Measurements from ENCODE around the gene EXOC6. TPM values are rescaled to one million over a fixed set of nuclear protein-coding genes. Genes with fewer than 3 reads are reported as not detected.

Gene EXOC6
- polyA plus RNA-seq, 1 donor (not counting 4 experiments of a cell fraction or from before 2014, with no cell fraction given), result 1.2 TPM

GRCh38 chr10:92857904-92858514, 9.7 kb downstream of the EXOC6 start:
- Histone ChIP-seq H3K4me3 (ENCODE audit: control insufficient read depth in 2 of 3, extremely low read depth in 1 of 3, insufficient read depth in 2 of 3, low read depth in 1 of 3, low read length in 3 of 3) (no peak overlapping the region), H3K9me1 (ENCODE audit: control insufficient read depth, extremely low read depth, insufficient read depth, low read length) (no peaks in the 10 kb centered on the region), H4K20me1 (ENCODE audit: control insufficient read depth, extremely low read depth, insufficient read depth, low read length) (no peaks in the 10 kb centered on the region), H3K36me3 (ENCODE audit: control insufficient read depth in 2 of 2, extremely low read depth in 1 of 2, insufficient read depth in 2 of 2, low read length in 2 of 2) (no peaks in the 10 kb centered on the region), H3K27ac (ENCODE audit: control insufficient read depth, insufficient read depth, low read length) (no peak overlapping the region), H3K9ac (ENCODE audit: control insufficient read depth, extremely low read depth, insufficient read depth, low read length) (no peak overlapping the region), H3K4me2 (ENCODE audit: control insufficient read depth, extremely low read depth, insufficient read depth, low read depth, low read length) (no peak overlapping the region), H3K9me3 (ENCODE audit: control insufficient read depth, low read depth, low read length) (peaks cover 4% of the 10 kb centered on the region), H3K4me1 (ENCODE audit: control insufficient read depth, extremely low read depth, insufficient read depth, low read length) (no peaks in the 10 kb centered on the region), H2AFZ (ENCODE audit: control insufficient read depth, low read length) (no peak overlapping the region), H3K79me2 (ENCODE audit: control insufficient read depth, insufficient read depth, low read length) (no peaks in the 10 kb centered on the region), H3K27me3 (ENCODE audit: control insufficient read depth, extremely low read depth, insufficient read depth, low read length) (no peaks in the 10 kb centered on the region)
- FAIRE-seq (no peak), DNase-seq (ENCODE audit: low read depth, low spot score) (no peak)
- dilution Hi-C loops (cut with MboI; ENCODE audit: extremely low pct_ligation_motif_present, low sequenced_read_pairs), result no loop called here
- TF ChIP-seq EZH2 (IDR thresholded peaks at IDR 0.05; ENCODE audit: low read length) (no peak), CTCF (optimal IDR thresholded peaks at IDR 0.05 in 1 of 3, IDR thresholded peaks at IDR 0.05 in 1 of 3, conservative IDR thresholded peaks at IDR 0.05 in 1 of 3; ENCODE audit: extremely low read depth in 1 of 3, insufficient read depth in 2 of 3, low read length in 3 of 3) (no peak)

GRCh38 chr10:92867235-92867634, 18.9 kb downstream of the EXOC6 start:
- DNase-seq (ENCODE audit: low read depth, low spot score), result no peak
- no peaks in the 10 kb centered on the region for H3K27me3 ChIP-seq (ENCODE audit: control insufficient read depth, extremely low read depth, insufficient read depth, low read length)
- no peak overlapping the region for H3K27ac ChIP-seq (ENCODE audit: control insufficient read depth, insufficient read depth, low read length)
- H3K4me1 ChIP-seq (ENCODE audit: control insufficient read depth, extremely low read depth, insufficient read depth, low read length), result no peaks in the 10 kb centered on the region
- no peak overlapping the region for H3K9ac ChIP-seq (ENCODE audit: control insufficient read depth, extremely low read depth, insufficient read depth, low read length)
- H3K4me3 ChIP-seq (ENCODE audit: control insufficient read depth in 2 of 3, extremely low read depth in 1 of 3, insufficient read depth in 2 of 3, low read depth in 1 of 3, low read length in 3 of 3), result no peak overlapping the region
- dilution Hi-C loops (cut with MboI; ENCODE audit: extremely low pct_ligation_motif_present, low sequenced_read_pairs), result no loop called here
- H3K4me2 ChIP-seq (ENCODE audit: control insufficient read depth, extremely low read depth, insufficient read depth, low read depth, low read length), result no peak overlapping the region
- no peaks in the 10 kb centered on the region for H3K9me1 ChIP-seq (ENCODE audit: control insufficient read depth, extremely low read depth, insufficient read depth, low read length)
- FAIRE-seq, result no peak
- no peaks in the 10 kb centered on the region for H4K20me1 ChIP-seq (ENCODE audit: control insufficient read depth, extremely low read depth, insufficient read depth, low read length)
- TF ChIP-seq EZH2 (IDR thresholded peaks at IDR 0.05; ENCODE audit: low read length) (no peak), CTCF (optimal IDR thresholded peaks at IDR 0.05 in 1 of 3, IDR thresholded peaks at IDR 0.05 in 1 of 3, conservative IDR thresholded peaks at IDR 0.05 in 1 of 3; ENCODE audit: extremely low read depth in 1 of 3, insufficient read depth in 2 of 3, low read length in 3 of 3) (no peak)
- H3K36me3 ChIP-seq (ENCODE audit: control insufficient read depth in 2 of 2, extremely low read depth in 1 of 2, insufficient read depth in 2 of 2, low read length in 2 of 2), result no peaks in the 10 kb centered on the region
- H3K79me2 ChIP-seq (ENCODE audit: control insufficient read depth, insufficient read depth, low read length), result no peaks in the 10 kb centered on the region
- H2AFZ ChIP-seq (ENCODE audit: control insufficient read depth, low read length), result no peak overlapping the region
- no peaks in the 10 kb centered on the region for H3K9me3 ChIP-seq (ENCODE audit: control insufficient read depth, low read depth, low read length)
